OCI-LY7 (cell line): ENCODE data around the gene ZNF283. TPM values are rescaled to one million over a fixed set of nuclear protein-coding genes. Genes with fewer than 3 reads are reported as not detected.

Source experiments
- BruUV-seq: library from RNA; stranded (reverse); fragments of 400-500 nt; replicated peaks from 2 replicates; lab custom pipeline; 2021; lab: Mats Ljungman, UMichigan
- CTCF ChIA-PET: fragments of 300-600 bp; sonication (Branson Sonifier 250); formaldehyde crosslinking; loops from one replicate; lab custom pipeline; 2022; ENCODE audit warnings: antibody characterized with exemption; ENCODE audit not compliant: unreplicated experiment; lab: Charles Lee
- POLR2A ChIA-PET: fragments of 300-600 bp; sonication (Branson Sonifier 250); formaldehyde crosslinking; loops from one replicate; lab custom pipeline; 2022; ENCODE audit warnings: antibody characterized with exemption; lab: Charles Lee
- DNase-seq: peaks from one replicate; pipeline ENCODE4 v3.0.0-alpha.2; 2015; ENCODE audit warnings: low spot score
- H2AFZ ChIP-seq: fragments of 200-600 bp; sonication (generic), shearing (Covaris generic); 2 replicates; pipeline ENCODE4 v1.6.1; 2014; ENCODE audit warnings: mild to moderate bottlenecking, antibody characterized with exemption, low read length, moderate library complexity
- H3K27ac ChIP-seq: fragments of 200-600 bp; sonication (generic); 2 replicates; pipeline ENCODE4 v1.5.1; 2014; ENCODE audit warnings: mixed run types, low read depth, mild to moderate bottlenecking, moderate library complexity, low read length, inconsistent platforms; ENCODE audit not compliant: poor library complexity, severe bottlenecking
- H3K36me3 ChIP-seq: fragments of 200-600 bp; sonication (generic); 2 replicates; pipeline ENCODE4 v1.6.1; 2014; ENCODE audit warnings: mild to moderate bottlenecking, antibody characterized with exemption, low read length, moderate library complexity, mixed read lengths; ENCODE audit not compliant: insufficient read depth
- H3K4me1 ChIP-seq: fragments of 200-600 bp; sonication (generic); 2 replicates; pipeline ENCODE4 v1.5.1; 2014; ENCODE audit warnings: mild to moderate bottlenecking, low read length; ENCODE audit not compliant: insufficient read depth, poor library complexity, severe bottlenecking
- H3K4me2 ChIP-seq: fragments of 200-600 bp; sonication (generic); 2 replicates; pipeline ENCODE4 v1.6.1; 2014; ENCODE audit warnings: mild to moderate bottlenecking, low read length
- H3K4me3 ChIP-seq: fragments of 200-600 bp; sonication (generic); 2 replicates; pipeline ENCODE4 v1.5.1; 2014; ENCODE audit warnings: mild to moderate bottlenecking, low read depth, low read length; ENCODE audit not compliant: poor library complexity, severe bottlenecking
- H3K79me2 ChIP-seq: fragments of 200-600 bp; sonication (generic); 2 replicates; pipeline ENCODE4 v1.6.1; 2016; ENCODE audit warnings: low read depth, mild to moderate bottlenecking, low read length, moderate library complexity, mixed read lengths; ENCODE audit not compliant: insufficient read depth
- H3K9me2 ChIP-seq: fragments of 200-600 bp; sonication (generic); 2 replicates; pipeline ENCODE4 v1.6.1; 2016; ENCODE audit warnings: mild to moderate bottlenecking, low read length, mixed read lengths; ENCODE audit not compliant: insufficient read depth
- H3K9me3 ChIP-seq: fragments of 200-600 bp; sonication (generic); 2 replicates; pipeline ENCODE4 v1.6.1; 2014; ENCODE audit warnings: mild to moderate bottlenecking, mixed run types, low read length, mixed read lengths
- H4K20me1 ChIP-seq: fragments of 200-600 bp; sonication (generic); 2 replicates; pipeline ENCODE4 v1.6.1; 2014; ENCODE audit warnings: mild to moderate bottlenecking, antibody characterized with exemption, low read length, moderate library complexity, mixed read lengths; ENCODE audit not compliant: insufficient read depth
- EZH2phosphoT487 ChIP-seq: fragments of 200-600 bp; sonication (generic); IDR thresholded peaks from 2 replicates; pipeline ENCODE4 v1.6.1; 2018; ENCODE audit warnings: low read depth, borderline replicate concordance, mild to moderate bottlenecking, mixed run types, antibody characterized with exemption, low read length, moderate library complexity, mixed read lengths
- intact Hi-C: fragments of 100-400 bp; cut with micrococcal nuclease; formaldehyde crosslinking; loops from one replicate; pipeline ENCODE4 v1.10.0; 2022; ENCODE audit not compliant: unreplicated experiment
- total RNA-seq, 2 experiments: library from RNA; depleted of rRNA in 1 of 2; stranded (reverse); fragments of >200 nt in 1 of 2; shearing (Covaris generic) in 1 of 2; gene quantifications; 2 replicates each; pipeline ENCODE4 v1.2.3, GENCODE V29; 2014 to 2022
- TF ChIP-seq, protein P1 (sequence below): fragments of 200-600 bp; sonication (generic); conservative IDR thresholded peaks from 2 replicates; pipeline ENCODE4 v1.5.1; 2014; ENCODE audit warnings: mild to moderate bottlenecking, antibody characterized with exemption, low read length, moderate library complexity, mixed read lengths

The ZNF283 gene
- total RNA-seq, 2 experiments from 2014 or later: 2.8 to 4.8 TPM

DNA sequence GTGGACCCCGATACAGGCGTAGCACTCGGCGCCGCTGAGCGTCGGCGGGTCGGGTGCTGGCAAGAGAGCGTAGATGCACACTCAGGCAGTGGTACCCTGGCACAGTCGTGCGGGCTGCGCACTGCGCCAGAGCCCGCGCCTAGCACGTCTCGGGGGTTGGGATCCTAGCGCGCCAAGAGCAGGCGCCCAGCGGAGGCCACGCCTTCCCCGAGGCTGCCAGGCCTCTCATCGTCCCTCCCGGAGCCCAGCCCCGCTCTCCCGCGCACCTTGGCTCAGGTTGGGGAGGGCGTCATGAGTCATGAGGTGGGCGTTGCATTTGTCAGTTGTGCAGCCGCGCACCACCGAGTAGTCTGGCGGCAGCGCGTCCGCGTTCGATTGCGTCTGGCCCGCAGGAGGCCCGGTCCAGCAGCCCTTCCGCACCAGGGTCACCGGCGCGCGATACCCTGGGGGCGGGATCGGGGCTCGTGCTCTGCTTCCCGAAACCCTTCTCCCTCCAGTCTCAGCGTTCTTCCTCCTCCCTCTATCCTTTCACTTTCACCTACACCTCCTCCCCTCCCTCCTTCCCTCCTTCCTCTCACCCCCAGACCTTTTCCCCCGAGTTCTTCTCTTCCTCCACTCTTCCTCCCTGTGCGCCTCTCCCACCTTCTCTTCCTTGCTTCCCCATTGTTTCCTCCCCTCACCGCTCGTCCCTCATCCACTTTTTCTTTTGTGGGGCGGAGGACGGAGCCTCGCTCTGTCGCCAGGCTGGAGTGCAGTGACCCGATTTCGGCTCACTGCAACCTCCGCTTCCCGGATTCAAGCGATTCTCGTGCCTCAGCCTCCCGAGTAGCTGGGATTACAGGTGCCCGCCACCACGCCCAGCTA is 28.3 kb upstream of the ZNF283 start:
- H3K4me1 ChIP-seq: no peaks in the 10 kb centered on the region
- intact Hi-C loops: no loop called here
- no peaks in the 10 kb centered on the region for H3K36me3 ChIP-seq
- POLR2A ChIA-PET: no interaction called here
- H2AFZ ChIP-seq: no peak overlapping the region
- H3K9me3 ChIP-seq: no peaks in the 10 kb centered on the region
- H3K9me2 ChIP-seq: no peaks in the 10 kb centered on the region
- TF ChIP-seq, protein P1, sequence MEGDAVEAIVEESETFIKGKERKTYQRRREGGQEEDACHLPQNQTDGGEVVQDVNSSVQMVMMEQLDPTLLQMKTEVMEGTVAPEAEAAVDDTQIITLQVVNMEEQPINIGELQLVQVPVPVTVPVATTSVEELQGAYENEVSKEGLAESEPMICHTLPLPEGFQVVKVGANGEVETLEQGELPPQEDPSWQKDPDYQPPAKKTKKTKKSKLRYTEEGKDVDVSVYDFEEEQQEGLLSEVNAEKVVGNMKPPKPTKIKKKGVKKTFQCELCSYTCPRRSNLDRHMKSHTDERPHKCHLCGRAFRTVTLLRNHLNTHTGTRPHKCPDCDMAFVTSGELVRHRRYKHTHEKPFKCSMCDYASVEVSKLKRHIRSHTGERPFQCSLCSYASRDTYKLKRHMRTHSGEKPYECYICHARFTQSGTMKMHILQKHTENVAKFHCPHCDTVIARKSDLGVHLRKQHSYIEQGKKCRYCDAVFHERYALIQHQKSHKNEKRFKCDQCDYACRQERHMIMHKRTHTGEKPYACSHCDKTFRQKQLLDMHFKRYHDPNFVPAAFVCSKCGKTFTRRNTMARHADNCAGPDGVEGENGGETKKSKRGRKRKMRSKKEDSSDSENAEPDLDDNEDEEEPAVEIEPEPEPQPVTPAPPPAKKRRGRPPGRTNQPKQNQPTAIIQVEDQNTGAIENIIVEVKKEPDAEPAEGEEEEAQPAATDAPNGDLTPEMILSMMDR: no peak
- TF ChIP-seq EZH2phosphoT487: no peak
- no peak overlapping the region for H3K27ac ChIP-seq
- no TSS peak for BruUV-seq
- no peak for DNase-seq
- CTCF ChIA-PET: no interaction called here
- H3K4me2 ChIP-seq: no peak overlapping the region
- no peak overlapping the region for H3K4me3 ChIP-seq
- H4K20me1 ChIP-seq: no peaks in the 10 kb centered on the region
- H3K79me2 ChIP-seq: no peaks in the 10 kb centered on the region

DNA sequence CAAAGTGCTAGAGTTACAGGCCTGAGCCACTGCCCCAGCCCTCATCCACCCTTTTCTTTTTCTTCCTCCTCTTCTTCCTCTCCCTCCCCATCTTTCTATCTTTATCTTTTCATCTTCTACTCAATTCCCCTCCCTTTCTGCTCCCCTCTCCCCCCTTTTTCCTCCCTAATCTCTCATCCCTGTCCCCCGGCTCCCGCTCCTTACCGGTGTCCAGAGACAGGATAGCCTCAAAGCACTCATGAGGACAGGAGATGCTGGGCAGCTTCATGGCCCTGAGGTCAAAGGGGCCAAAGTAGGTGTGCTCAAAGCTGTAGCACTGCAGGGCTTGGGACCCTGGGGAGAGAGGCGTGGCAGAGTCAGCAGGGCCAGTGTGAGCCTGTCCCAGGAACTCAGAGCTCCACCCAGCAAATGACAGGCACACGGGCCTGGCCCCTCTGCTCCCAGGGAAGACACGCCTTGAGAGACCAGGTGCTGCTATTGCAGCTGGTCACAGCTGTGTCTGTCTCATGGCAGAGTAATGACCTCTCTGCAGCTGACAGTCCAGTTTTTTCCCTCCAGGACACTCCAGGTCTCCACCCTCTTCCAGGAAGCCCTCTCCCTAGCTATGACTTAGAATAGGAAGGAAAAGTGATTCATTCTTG is 27.5 kb upstream of the ZNF283 start:
- intact Hi-C loops: no loop called here
- no peaks in the 10 kb centered on the region for H3K9me3 ChIP-seq
- no peaks in the 10 kb centered on the region for H4K20me1 ChIP-seq
- H3K9me2 ChIP-seq: no peaks in the 10 kb centered on the region
- no peaks in the 10 kb centered on the region for H3K36me3 ChIP-seq
- no peaks in the 10 kb centered on the region for H3K79me2 ChIP-seq
- H3K4me1 ChIP-seq: no peaks in the 10 kb centered on the region
- no TSS peak for BruUV-seq
- ChIA-PET POLR2A (no interaction called here), CTCF (no interaction called here)
- H3K4me3 ChIP-seq: no peak overlapping the region
- no peak overlapping the region for H3K27ac ChIP-seq
- H3K4me2 ChIP-seq: no peak overlapping the region
- H2AFZ ChIP-seq: no peak overlapping the region
- no peak for TF ChIP-seq EZH2phosphoT487
- TF ChIP-seq, protein P1: no peak
- no peak for DNase-seq
